OCI-LY7 (cell line): ENCODE results near the gene PGLYRP3. TPM values are rescaled to one million over a fixed set of nuclear protein-coding genes. Genes with fewer than 3 reads are reported as not detected.

Experiments
- BruUV-seq: library from RNA; stranded (reverse); fragments of 400-500 nt; replicated peaks from 2 replicates; lab custom pipeline; 2021; lab: Mats Ljungman, UMichigan
- CTCF ChIA-PET: fragments of 300-600 bp; sonication (Branson Sonifier 250); formaldehyde crosslinking; loops from one replicate; lab custom pipeline; 2022; ENCODE audit warnings: antibody characterized with exemption; ENCODE audit not compliant: unreplicated experiment; lab: Charles Lee
- POLR2A ChIA-PET: fragments of 300-600 bp; sonication (Branson Sonifier 250); formaldehyde crosslinking; loops from one replicate; lab custom pipeline; 2022; ENCODE audit warnings: antibody characterized with exemption; lab: Charles Lee
- DNase-seq: peaks from one replicate; pipeline ENCODE4 v3.0.0-alpha.2; 2015; ENCODE audit warnings: low spot score
- H2AFZ ChIP-seq: fragments of 200-600 bp; sonication (generic), shearing (Covaris generic); 2 replicates; pipeline ENCODE4 v1.6.1; 2014; ENCODE audit warnings: mild to moderate bottlenecking, antibody characterized with exemption, low read length, moderate library complexity
- H3K27ac ChIP-seq: fragments of 200-600 bp; sonication (generic); 2 replicates; pipeline ENCODE4 v1.5.1; 2014; ENCODE audit warnings: mixed run types, low read depth, mild to moderate bottlenecking, moderate library complexity, low read length, inconsistent platforms; ENCODE audit not compliant: poor library complexity, severe bottlenecking
- H3K36me3 ChIP-seq: fragments of 200-600 bp; sonication (generic); 2 replicates; pipeline ENCODE4 v1.6.1; 2014; ENCODE audit warnings: mild to moderate bottlenecking, antibody characterized with exemption, low read length, moderate library complexity, mixed read lengths; ENCODE audit not compliant: insufficient read depth
- H3K4me1 ChIP-seq: fragments of 200-600 bp; sonication (generic); 2 replicates; pipeline ENCODE4 v1.5.1; 2014; ENCODE audit warnings: mild to moderate bottlenecking, low read length; ENCODE audit not compliant: insufficient read depth, poor library complexity, severe bottlenecking
- H3K4me2 ChIP-seq: fragments of 200-600 bp; sonication (generic); 2 replicates; pipeline ENCODE4 v1.6.1; 2014; ENCODE audit warnings: mild to moderate bottlenecking, low read length
- H3K4me3 ChIP-seq: fragments of 200-600 bp; sonication (generic); 2 replicates; pipeline ENCODE4 v1.5.1; 2014; ENCODE audit warnings: mild to moderate bottlenecking, low read depth, low read length; ENCODE audit not compliant: poor library complexity, severe bottlenecking
- H3K79me2 ChIP-seq: fragments of 200-600 bp; sonication (generic); 2 replicates; pipeline ENCODE4 v1.6.1; 2016; ENCODE audit warnings: low read depth, mild to moderate bottlenecking, low read length, moderate library complexity, mixed read lengths; ENCODE audit not compliant: insufficient read depth
- H3K9me2 ChIP-seq: fragments of 200-600 bp; sonication (generic); 2 replicates; pipeline ENCODE4 v1.6.1; 2016; ENCODE audit warnings: mild to moderate bottlenecking, low read length, mixed read lengths; ENCODE audit not compliant: insufficient read depth
- H3K9me3 ChIP-seq: fragments of 200-600 bp; sonication (generic); 2 replicates; pipeline ENCODE4 v1.6.1; 2014; ENCODE audit warnings: mild to moderate bottlenecking, mixed run types, low read length, mixed read lengths
- H4K20me1 ChIP-seq: fragments of 200-600 bp; sonication (generic); 2 replicates; pipeline ENCODE4 v1.6.1; 2014; ENCODE audit warnings: mild to moderate bottlenecking, antibody characterized with exemption, low read length, moderate library complexity, mixed read lengths; ENCODE audit not compliant: insufficient read depth
- EZH2phosphoT487 ChIP-seq: fragments of 200-600 bp; sonication (generic); IDR thresholded peaks from 2 replicates; pipeline ENCODE4 v1.6.1; 2018; ENCODE audit warnings: low read depth, borderline replicate concordance, mild to moderate bottlenecking, mixed run types, antibody characterized with exemption, low read length, moderate library complexity, mixed read lengths
- intact Hi-C: fragments of 100-400 bp; cut with micrococcal nuclease; formaldehyde crosslinking; loops from one replicate; pipeline ENCODE4 v1.10.0; 2022; ENCODE audit not compliant: unreplicated experiment
- total RNA-seq, 2 experiments: library from RNA; depleted of rRNA in 1 of 2; stranded (reverse); fragments of >200 nt in 1 of 2; shearing (Covaris generic) in 1 of 2; gene quantifications; 2 replicates each; pipeline ENCODE4 v1.2.3, GENCODE V29; 2014 to 2022
- TF ChIP-seq, protein P1 (sequence below): fragments of 200-600 bp; sonication (generic); conservative IDR thresholded peaks from 2 replicates; pipeline ENCODE4 v1.5.1; 2014; ENCODE audit warnings: mild to moderate bottlenecking, antibody characterized with exemption, low read length, moderate library complexity, mixed read lengths

PGLYRP3 gene
- total RNA-seq, 2 experiments from 2014 or later = not detected

- TF ChIP-seq EZH2phosphoT487 = no peak
- TF ChIP-seq, protein P1, sequence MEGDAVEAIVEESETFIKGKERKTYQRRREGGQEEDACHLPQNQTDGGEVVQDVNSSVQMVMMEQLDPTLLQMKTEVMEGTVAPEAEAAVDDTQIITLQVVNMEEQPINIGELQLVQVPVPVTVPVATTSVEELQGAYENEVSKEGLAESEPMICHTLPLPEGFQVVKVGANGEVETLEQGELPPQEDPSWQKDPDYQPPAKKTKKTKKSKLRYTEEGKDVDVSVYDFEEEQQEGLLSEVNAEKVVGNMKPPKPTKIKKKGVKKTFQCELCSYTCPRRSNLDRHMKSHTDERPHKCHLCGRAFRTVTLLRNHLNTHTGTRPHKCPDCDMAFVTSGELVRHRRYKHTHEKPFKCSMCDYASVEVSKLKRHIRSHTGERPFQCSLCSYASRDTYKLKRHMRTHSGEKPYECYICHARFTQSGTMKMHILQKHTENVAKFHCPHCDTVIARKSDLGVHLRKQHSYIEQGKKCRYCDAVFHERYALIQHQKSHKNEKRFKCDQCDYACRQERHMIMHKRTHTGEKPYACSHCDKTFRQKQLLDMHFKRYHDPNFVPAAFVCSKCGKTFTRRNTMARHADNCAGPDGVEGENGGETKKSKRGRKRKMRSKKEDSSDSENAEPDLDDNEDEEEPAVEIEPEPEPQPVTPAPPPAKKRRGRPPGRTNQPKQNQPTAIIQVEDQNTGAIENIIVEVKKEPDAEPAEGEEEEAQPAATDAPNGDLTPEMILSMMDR = no peak
- Histone ChIP-seq H3K9me2 (no peaks in the 10 kb centered on the region), H2AFZ (no peak overlapping the region), H3K4me1 (no peaks in the 10 kb centered on the region), H3K9me3 (no peaks in the 10 kb centered on the region), H3K4me3 (no peak overlapping the region), H3K27ac (no peak overlapping the region), H3K36me3 (no peaks in the 10 kb centered on the region), H3K4me2 (no peak overlapping the region), H4K20me1 (no peaks in the 10 kb centered on the region), H3K79me2 (no peaks in the 10 kb centered on the region)
- CTCF ChIA-PET = no interaction called here
- POLR2A ChIA-PET = no interaction called here
- BruUV-seq = no TSS peak
- intact Hi-C loops = no loop called here
- DNase-seq = no peak
Measured at GRCh38 chr1:153340356-153340755, 27.6 kb upstream of the PGLYRP3 start.

- Histone ChIP-seq H3K9me2 (no peaks in the 10 kb centered on the region), H4K20me1 (no peaks in the 10 kb centered on the region), H3K9me3 (no peaks in the 10 kb centered on the region), H2AFZ (no peak overlapping the region), H3K79me2 (no peaks in the 10 kb centered on the region), H3K27ac (no peak overlapping the region), H3K4me3 (no peak overlapping the region), H3K36me3 (no peaks in the 10 kb centered on the region), H3K4me1 (no peaks in the 10 kb centered on the region), H3K4me2 (no peak overlapping the region)
- ChIA-PET POLR2A (no interaction called here), CTCF (no interaction called here)
- BruUV-seq = no TSS peak
- no peak for DNase-seq
- TF ChIP-seq EZH2phosphoT487 = no peak
- TF ChIP-seq, protein P1 = no peak
- intact Hi-C loops = no loop called here
Measured at GRCh38 chr1:153339802-153340201, 27.1 kb upstream of the PGLYRP3 start.

- H3K79me2 ChIP-seq = no peaks in the 10 kb centered on the region
- H3K4me1 ChIP-seq = no peaks in the 10 kb centered on the region
- H3K9me2 ChIP-seq = no peaks in the 10 kb centered on the region
- no peaks in the 10 kb centered on the region for H4K20me1 ChIP-seq
- BruUV-seq = no TSS peak
- intact Hi-C loops = no loop called here
- H3K4me3 ChIP-seq = no peak overlapping the region
- DNase-seq = no peak
- no peak overlapping the region for H2AFZ ChIP-seq
- no peak for TF ChIP-seq EZH2phosphoT487
- TF ChIP-seq, protein P1 = no peak
- no peak overlapping the region for H3K27ac ChIP-seq
- CTCF ChIA-PET = no interaction called here
- H3K9me3 ChIP-seq = no peaks in the 10 kb centered on the region
- no peaks in the 10 kb centered on the region for H3K36me3 ChIP-seq
- H3K4me2 ChIP-seq = no peak overlapping the region
- POLR2A ChIA-PET = no interaction called here
Measured at GRCh38 chr1:153337980-153338853, 25.5 kb upstream of the PGLYRP3 start.
